GM19468 (cell line): ENCODE results near the gene MAP3K7CL.

ENCODE experiments used
- ATAC-seq: cut with Tn5 transposase; IDR thresholded peaks from one replicate; pipeline ENCODE4 v1.9.1; 2021; ENCODE audit warnings: mild to moderate bottlenecking, moderate library complexity, moderate number of reproducible peaks; ENCODE audit not compliant: unreplicated experiment; ENCODE audit errors: extremely low read depth

MAP3K7CL gene, protein sequence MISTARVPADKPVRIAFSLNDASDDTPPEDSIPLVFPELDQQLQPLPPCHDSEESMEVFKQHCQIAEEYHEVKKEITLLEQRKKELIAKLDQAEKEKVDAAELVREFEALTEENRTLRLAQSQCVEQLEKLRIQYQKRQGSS

DNA sequence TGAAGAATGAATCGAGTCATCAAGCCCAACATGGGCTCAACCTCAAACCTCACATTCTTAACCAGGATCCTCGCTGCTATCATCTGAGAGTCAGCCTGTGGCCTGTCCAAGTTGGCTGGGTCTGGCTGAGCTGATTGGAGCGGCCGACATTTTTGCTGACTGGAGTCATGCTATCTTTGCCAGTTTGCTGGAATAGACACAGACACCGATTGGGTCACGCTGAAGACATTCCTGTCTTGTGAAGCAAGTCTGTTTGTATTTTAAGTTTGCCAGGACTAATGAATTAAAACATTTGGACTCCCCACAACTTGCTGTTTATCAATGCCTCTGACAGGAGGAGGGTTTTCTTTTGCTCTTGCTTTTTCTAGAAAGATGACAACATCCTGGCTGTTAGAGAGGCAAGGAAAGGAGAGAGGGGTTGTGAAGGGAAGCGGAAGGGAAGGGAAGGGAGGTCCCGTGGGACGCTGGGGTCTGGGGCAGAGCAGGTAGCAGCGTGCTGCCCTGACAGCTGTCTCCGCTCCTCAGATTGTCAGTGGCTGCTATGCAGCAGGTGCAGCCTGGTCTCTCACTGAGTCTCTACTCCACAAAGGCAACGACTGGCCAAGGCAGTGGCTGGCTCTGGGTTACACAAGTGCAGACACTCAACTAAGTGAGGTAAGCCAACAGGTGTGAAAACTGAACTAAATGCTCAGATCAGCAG, at the start of gene MAP3K7CL:
Gene MAP3K7CL (plus strand): TSS at position 375 of the 700 bp plus-strand sequence. CDS start 2,701 bp downstream, outside the sequence.
- ATAC-seq: no peak

DNA sequence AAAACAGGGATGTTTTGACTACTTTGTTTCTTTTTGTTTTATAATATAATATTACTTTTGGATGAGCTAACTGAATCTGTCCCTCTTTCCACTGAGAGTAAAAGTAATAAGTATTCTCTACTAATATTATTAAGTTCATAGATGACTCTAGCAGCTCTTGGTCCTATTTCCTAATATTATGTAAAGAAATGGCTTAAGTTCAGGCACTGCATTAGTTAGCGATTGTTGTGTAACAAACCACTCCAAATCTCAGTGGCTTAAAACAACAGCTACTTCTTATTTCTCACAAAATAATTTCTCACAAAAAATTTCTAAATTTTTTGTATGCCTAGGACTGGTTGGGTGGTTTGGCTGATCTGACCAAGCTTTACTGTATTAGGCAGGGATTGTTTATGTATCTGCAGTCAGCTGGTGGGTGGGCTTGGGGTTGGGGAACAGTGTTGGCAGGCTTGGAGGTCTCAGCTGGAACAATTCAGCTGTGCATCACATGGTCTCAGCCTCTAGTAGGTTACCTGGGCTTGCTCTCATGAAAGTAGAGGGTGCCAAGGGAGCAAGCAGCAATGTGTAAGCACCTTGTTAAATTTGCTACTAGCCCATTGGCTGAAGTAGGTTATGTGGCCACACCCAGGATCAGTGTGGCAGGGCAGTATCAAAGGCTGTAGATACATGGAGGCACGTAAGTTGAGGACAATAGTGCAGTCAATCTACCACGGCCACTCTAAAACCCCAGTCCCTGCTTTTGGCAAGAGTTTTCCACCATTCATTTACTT, 48.2 kb upstream of the MAP3K7CL start:
- ATAC-seq: no peak

DNA sequence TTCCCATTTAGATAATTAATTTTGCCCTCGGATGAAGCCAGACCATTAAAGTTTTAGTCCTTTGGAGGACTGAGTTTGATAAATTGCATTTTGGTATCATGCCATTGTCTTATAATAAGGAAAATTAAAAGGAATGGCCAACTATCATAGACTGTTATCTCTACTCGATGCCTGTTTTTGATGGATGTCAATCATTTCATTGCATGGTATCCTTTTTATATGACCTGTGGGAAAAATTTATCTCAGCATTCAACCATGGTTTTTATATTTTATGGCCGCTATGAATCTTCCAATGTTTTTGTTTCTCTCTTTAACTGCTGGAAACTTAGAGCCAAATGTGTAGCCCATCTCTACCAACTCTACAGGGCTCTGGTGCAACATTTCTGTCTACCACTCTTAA, 47.1 kb upstream of the MAP3K7CL start:
- no peak for ATAC-seq

DNA sequence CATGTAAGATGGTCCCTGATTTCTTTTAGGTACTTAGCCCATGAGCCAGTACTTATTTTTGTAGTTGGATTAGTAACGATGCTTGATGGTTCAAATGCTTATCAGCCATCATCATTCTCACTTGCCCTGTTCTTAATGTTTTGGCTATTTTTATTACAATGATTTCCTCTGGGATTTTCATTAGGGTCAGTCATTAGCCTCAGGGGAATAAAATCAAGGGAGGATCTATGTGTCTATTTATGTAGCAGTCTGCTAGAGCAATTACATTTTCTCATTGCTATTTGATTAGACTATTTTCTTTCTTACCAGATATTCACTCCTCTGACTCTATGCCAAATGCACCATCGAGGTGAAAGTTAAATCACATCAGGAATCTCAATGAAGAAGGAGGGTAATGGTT, 46.1 kb upstream of the MAP3K7CL start:
- ATAC-seq: no peak

DNA sequence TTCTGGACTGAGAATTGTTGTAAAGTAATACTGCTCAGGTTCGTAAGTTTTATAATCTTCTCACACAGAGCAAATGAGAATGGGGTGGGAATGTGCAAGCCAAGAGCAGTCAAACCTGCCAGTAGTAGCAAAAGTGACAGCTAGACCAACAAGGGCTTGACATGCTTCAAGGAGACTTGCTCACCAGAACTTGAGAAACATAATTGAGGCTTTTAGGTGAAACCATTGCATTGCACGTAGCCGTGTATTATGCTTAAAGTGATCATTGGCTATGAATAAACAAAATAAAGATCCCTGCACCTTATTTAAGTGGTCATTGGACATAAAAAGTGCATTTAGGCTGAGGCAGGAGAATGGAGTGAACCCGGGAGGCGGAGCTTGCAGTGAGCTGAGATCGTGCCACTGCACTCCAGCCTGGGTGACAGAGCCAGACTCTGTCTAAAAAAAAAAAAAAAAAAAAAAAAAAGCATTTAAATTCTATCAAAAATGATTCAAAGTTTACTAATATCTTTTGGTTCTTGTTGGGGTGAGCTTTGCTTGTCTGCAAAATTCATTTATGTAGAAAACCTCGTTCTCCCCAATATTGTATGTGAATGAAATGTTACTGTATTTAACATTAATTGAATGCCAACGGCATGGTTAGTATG, 45.2 kb upstream of the MAP3K7CL start:
- ATAC-seq: no peak

DNA sequence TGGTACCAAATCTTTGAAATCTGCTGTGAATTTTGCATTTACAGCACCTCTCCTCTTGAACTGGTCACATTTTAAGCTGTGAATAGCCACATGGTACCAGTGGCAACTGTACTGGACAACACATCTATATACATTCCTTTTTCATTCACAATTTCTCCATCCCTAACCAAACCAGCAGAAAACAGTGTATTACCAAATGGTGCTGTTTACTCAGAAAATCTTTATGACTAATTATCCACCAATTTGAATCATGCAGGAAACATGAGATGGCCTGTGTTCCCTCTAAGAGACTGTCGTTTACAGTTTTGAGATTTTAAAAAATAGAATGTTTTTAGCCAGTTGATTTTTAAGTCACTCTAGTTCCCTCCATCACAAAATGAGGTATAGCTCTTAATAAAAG, 39.4 kb upstream of the MAP3K7CL start:
- no peak for ATAC-seq

DNA sequence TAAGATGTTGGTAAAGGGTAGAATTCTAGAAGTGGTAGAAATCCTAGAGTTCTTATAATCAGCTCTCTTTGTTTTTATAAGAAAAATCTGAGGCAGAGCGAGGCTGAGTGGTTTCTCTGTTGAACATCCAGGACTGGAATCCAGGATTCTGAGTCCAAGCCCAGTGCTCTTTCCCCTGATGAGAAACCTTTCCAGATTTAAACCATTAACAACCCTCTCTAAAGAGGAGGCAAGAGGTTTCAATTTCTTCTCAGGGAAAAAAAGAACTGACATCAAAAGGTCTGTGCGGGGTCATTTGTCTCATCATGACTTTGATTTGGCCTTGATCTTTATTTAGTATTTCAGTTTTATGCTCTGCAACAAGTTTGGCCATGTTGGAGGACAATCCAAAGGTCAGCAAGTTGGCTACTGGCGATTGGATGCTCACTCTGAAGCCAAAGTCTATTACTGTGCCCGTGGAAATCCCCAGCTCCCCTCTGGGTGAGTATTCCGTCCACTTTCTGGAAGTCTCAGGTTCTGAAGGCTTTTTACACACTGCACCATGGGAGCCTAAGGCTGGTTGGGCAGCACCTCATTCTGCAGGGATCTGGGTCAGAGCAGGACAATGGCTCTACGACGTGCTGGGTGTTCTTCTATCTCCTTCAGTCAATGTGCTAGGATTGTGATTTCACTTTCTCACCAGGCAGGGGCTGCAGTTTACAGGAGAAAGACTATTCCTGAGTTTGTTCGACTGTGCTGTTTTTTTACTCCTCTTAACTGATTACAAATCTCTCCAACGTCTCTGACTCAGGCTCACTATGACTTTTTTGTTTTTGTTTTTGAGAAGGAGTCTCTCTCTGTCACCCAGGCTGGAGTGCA, 38.1 kb upstream of the MAP3K7CL start:
- no peak for ATAC-seq

DNA sequence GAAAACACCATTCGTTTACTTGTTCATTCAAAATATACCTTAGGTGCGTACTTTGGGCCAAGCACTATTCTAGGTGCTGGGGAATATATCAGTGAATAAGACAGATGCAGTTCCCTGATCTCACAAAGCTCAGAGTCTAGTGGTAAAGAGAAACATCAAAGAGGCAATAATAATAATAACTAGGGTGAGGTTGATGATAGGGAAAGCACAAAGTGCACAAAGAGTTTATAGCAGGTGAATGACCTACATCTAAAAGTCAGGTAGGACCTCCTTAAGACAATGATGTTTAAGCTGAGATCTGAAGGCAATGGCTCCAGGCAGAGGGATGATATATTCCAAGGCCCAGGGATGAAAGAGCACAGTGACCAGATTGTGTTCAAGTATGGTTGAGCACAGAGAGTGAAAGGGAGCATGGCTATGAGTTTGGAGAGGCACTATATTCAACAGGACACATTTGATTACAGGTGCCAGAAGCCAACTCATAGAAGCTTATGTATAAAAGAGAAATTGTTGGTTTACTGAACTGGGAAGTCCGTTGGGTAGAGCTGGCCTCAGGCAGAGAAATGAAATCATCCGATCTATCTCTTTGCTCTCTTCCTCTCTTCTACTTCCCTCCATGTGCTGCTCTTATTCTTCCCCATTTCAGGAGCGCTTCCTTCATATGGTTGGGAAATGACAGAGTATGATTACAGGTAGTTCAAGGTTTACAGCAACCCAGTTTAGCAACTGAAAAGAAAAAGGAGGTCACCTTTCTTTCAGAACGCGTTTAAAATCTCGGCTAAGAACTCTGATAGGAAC, 34.0 kb upstream of the MAP3K7CL start:
- ATAC-seq: no peak

DNA sequence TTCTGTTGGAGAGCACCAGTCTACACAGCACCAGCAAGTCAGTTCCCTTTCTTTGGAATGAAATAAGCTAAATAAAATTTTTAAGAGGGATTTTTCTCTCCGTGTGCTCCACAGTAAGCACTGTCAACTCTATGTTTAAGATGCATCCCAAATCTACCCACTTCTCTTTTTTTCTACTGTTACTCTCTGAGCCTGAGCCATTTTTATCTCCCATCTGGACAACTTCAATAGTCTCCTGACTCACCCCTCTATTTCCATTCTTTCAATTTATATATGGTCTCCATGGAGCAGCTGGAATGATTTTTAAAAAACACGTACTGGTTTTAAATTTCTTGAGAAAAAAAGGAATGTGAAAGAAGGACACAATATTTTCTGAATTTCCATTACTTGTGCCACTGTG, 32.3 kb upstream of the MAP3K7CL start:
- no peak for ATAC-seq

DNA sequence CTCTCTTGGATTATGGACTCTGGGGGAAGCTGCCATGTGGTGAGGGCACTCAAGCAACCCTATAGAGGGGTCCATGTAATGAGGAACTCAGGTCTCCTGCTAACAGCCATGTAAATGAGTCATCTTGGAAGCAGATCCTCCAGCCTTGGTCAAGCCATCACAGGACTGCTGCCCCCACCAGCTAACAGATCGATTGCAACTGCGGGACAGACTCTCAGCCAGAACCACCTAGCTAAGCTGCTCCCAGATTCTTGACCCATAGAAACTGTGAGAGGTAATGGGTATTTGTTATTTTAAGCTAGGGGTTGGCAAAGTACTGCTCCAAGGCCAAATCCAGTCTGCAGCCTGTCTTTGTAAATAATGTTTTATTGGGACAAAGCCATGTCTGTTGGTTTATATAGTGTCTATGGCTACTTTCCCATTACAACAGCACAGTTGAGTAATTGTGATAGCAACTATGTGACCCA, 27.6 kb upstream of the MAP3K7CL start:
- ATAC-seq: no peak

DNA sequence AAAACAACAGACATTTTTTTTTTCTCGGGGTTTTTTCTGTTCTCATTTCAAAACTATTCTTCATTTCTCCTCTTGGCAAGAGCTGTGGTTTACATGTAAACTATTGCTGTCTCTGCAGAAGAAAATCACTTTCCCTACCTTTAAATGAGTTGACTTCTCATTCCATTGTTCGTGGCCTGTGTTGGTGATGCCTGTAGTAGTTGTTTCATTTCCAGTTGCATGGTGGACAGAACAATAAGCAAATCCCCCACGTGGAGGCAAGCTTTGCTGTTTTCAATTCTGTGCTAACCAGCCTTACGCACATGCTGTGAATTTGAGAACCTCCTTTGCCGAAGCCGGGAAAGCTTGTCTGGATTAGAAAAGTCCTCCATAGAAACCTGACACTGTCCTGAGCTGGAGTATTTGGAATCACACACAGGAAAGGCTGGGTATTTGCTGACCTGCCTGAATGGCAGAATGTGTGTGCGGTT, 26.2 kb upstream of the MAP3K7CL start:
- ATAC-seq: no peak

DNA sequence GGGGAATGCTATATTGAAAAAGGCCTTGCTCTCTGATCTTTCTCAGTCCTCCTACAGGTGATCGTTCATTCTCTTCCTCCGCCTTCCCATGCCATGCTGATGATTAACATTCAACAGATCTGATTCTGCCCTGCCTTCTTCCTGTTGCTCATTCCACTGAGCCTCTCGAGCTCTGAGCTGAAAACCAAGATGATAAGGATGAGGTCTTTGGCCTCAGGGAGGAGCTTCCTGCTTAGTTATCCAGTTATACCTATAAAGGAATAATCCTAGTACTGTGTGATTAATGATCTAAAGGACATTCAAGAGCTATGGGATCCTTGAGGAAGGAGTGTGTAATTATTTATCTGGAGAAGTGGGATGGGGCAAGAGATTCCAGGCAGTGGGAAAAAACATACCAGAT, 25.2 kb upstream of the MAP3K7CL start:
- ATAC-seq: no peak

DNA sequence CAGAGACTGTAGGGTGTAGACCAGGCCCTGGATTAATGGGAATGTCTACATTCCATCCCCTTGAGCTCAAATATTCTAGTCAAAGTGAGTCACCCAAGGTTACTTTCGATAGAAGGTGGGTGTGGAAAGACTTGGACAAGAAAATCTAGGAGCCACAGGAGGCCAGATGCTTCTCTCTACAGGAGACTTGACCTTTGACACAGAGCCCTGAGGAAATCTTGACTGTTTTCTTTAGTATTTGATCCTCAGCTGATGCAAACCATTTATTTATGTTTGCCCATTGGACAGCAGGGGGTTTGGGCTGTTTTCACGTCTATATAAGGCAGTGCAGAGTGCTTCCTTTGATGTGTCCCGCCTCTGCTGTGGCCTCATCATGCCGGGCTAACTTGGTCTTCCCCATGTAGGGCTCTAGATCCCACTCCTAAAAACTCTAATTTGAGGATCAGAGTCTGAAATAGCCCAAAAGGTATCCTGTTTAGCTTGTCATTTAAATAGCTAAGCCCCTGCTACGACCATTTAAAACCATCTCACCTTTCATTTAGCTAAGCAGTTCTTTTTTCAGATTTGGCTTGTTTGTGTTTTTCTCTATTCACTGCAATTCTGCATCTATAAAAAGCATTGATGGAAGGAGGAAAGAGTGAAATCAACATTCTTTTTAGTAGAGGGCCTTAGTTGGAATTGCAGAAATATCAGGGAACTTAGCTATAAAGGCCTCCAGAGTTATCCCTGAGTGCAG, 15.5 kb upstream of the MAP3K7CL start:
- no peak for ATAC-seq

DNA sequence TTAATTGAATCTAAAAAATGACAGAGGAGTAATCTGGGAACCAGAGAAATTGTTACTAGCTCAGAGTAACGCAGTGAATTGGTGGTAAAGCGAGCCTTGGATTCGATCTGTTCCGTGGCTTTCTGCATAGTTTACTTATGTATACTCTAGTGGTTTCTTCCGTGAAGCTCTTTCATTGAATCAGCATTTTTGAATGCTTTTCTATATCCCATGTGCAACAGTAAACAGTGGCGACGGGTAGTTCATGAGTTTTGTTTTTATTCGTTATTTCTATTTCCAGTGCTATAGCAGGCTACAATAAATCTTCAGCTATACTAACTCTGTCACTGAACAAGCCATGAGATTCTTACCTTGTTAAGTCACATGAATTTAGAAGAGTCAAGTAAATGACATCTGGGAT, 14.5 kb upstream of the MAP3K7CL start:
- ATAC-seq: no peak

DNA sequence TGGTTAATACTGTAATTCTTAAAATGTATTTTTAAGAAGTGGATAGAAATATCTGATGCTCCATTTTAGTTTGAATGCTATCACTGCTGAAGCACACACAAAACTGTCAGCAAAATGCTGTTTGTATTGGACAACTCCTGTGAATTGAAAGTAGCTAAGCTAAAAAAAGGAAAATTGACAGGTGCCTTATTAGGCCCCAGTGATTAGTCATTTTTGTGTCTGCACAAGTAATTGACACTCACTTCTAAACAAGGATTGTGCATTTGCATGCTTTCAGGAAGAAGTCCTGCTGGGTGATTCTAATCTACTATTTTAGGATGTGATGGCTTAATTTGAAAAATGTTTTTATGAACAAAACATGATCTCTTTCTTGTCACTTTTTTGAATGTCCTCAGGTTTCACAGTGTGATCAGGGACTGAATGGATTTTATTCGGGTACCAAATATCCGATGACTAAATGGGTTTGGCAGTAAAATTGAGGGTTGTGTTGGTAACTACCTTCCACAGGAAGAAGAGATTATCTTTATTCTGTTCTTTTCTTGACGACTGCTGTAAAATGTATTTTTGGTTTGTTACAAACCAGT, 13.0 kb upstream of the MAP3K7CL start:
- ATAC-seq: peak; percentile 38

DNA sequence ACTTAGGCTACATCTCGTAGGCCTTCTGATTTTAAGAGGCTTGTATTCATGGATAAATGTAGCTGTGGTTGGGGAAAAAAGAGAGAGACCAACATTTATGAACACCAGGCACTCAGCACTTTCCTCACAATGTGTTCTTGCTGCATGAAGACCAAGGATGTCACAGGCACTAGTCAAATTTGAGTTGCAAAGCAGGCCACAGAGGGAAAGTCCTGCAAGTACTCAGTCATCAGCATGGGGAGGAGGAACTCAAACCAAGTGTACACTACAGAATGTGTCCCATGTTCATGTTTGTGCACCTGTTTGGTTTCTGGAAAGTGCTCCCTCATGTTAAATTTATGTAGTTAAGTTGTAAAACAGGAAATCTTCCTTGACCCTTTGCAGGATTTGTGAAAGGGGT, 8.7 kb upstream of the MAP3K7CL start:
- ATAC-seq: peak; percentile 29

DNA sequence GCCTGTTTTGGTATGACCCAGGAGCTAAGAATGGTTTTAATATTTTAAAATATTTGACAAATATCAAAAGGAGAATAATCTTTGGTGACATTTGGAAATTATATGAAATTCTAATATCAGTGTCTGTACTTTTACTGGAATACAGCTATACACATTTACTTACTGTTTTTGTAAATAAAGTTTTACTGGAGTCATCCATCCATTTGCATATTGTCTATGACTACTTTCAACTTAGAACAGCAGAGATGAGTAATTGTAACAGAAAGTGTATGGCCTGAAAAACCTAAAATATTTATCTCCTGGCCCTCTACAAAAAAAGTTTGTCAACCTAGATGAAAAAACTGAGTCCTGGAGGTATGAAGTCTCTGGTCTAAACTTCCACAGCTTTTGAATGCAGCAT, 5.8 kb upstream of the MAP3K7CL start:
- ATAC-seq: no peak

DNA sequence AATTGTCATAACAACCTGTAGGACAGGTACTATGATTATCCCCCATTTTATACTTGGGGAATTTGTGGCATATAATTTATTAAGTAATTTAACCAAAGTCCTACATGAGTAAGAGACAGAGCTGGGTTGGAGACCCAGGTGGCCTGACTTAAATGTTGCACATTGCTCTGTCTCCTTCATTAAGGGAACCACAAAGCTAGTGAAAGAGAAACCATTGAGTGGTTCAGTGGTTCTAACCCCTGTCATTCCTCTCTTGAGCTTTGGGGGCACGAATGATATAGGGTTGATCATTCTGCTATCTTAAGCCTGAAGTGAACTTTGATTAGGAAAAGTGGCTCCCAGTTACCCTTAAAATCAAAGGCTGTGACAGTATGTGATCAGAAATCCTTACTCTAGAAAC, 5.3 kb upstream of the MAP3K7CL start:
- ATAC-seq: peak; percentile 85
